ENCODE measurements around the gene PXN. TPM values are rescaled to one million over a fixed set of nuclear protein-coding genes. Genes with fewer than 3 reads are reported as not detected.
"Not testable (repeated sequence)": the region's sequence is repeated elsewhere in the genome, so short reads cannot be mapped to it uniquely, and the experiment has no call there.

Gene PXN
- total RNA-seq, 1 donor from 2014 or later: 8.2 TPM

GRCh38 chr12:120252071-120252906, 13.2 kb downstream of the PXN start:
- Histone ChIP-seq H3K4me2 (no peak overlapping the region), H3K9me3 (ENCODE audit: low read depth) (no peaks in the 10 kb centered on the region), H3K79me2 (ENCODE audit: low read depth) (peaks cover 58% of the 10 kb centered on the region), H2AFZ (replicated peaks) (no peak overlapping the region), H3K4me1 (no peaks in the 10 kb centered on the region), H4K20me1 (ENCODE audit: low read depth) (peaks cover 34% of the 10 kb centered on the region), H3K27ac (no peak overlapping the region), H3F3A (ENCODE audit: low read depth) (peaks cover 3% of the 10 kb centered on the region), H3K36me3 (no peaks in the 10 kb centered on the region), H3K4me3 (no peak overlapping the region), H3K9ac (no peak overlapping the region), H3K27me3 (no peaks in the 10 kb centered on the region)
- Mint-ChIP-seq H3K27me3 (ENCODE audit: insufficient read depth, low read depth) (peaks cover 5% of the 10 kb centered on the region), H3K9me3 (no peaks in the 10 kb centered on the region), H3K27ac (no peak overlapping the region), H3K4me3 (no peak overlapping the region), H3K4me1 (peaks cover 20% of the 10 kb centered on the region), H3K36me3 (peaks cover 12% of the 10 kb centered on the region)
- no peak for DNase-seq (ENCODE audit: low spot score)
- TF ChIP-seq, protein P1, sequence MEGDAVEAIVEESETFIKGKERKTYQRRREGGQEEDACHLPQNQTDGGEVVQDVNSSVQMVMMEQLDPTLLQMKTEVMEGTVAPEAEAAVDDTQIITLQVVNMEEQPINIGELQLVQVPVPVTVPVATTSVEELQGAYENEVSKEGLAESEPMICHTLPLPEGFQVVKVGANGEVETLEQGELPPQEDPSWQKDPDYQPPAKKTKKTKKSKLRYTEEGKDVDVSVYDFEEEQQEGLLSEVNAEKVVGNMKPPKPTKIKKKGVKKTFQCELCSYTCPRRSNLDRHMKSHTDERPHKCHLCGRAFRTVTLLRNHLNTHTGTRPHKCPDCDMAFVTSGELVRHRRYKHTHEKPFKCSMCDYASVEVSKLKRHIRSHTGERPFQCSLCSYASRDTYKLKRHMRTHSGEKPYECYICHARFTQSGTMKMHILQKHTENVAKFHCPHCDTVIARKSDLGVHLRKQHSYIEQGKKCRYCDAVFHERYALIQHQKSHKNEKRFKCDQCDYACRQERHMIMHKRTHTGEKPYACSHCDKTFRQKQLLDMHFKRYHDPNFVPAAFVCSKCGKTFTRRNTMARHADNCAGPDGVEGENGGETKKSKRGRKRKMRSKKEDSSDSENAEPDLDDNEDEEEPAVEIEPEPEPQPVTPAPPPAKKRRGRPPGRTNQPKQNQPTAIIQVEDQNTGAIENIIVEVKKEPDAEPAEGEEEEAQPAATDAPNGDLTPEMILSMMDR (IDR thresholded peaks at IDR 0.05): no peak
- TF ChIP-seq EZH2 (IDR thresholded peaks at IDR 0.05) (no peak), EZH2phosphoT487 (IDR thresholded peaks at IDR 0.05) (no peak)

GRCh38 chr12:120251364-120252070, 14.0 kb downstream of the PXN start:
- H3K36me3 ChIP-seq; H3K4me2 ChIP-seq; H3K4me3 ChIP-seq; DNase-seq (ENCODE audit: low spot score); H3K27ac Mint-ChIP-seq; H2AFZ ChIP-seq (replicated peaks); H3K27me3 Mint-ChIP-seq (ENCODE audit: insufficient read depth, low read depth); H3F3A ChIP-seq (ENCODE audit: low read depth); H3K27me3 ChIP-seq; H3K27ac ChIP-seq; H3K4me3 Mint-ChIP-seq; H3K9me3 Mint-ChIP-seq; H3K4me1 ChIP-seq; H3K9me3 ChIP-seq (ENCODE audit: low read depth); H3K9ac ChIP-seq: not testable (repeated sequence)
- peaks cover 16% of the 10 kb centered on the region for H3K4me1 Mint-ChIP-seq
- Histone ChIP-seq H4K20me1 (ENCODE audit: low read depth) (peaks cover 31% of the 10 kb centered on the region), H3K79me2 (ENCODE audit: low read depth) (peaks cover 56% of the 10 kb centered on the region)
- peaks cover 12% of the 10 kb centered on the region for H3K36me3 Mint-ChIP-seq

- Histone ChIP-seq H4K20me1 (ENCODE audit: low read depth) (peaks cover 30% of the 10 kb centered on the region), H3K4me2 (no peak overlapping the region), H2AFZ (replicated peaks) (no peak overlapping the region), H3K4me1 (no peaks in the 10 kb centered on the region), H3K79me2 (ENCODE audit: low read depth) (peaks cover 65% of the 10 kb centered on the region), H3K27me3 (no peaks in the 10 kb centered on the region), H3F3A (ENCODE audit: low read depth) (peaks cover 3% of the 10 kb centered on the region), H3K9ac (no peak overlapping the region), H3K9me3 (ENCODE audit: low read depth) (no peaks in the 10 kb centered on the region), H3K27ac (no peak overlapping the region), H3K4me3 (no peak overlapping the region), H3K36me3 (no peaks in the 10 kb centered on the region)
- Mint-ChIP-seq H3K36me3 (peaks cover 10% of the 10 kb centered on the region), H3K9me3 (no peaks in the 10 kb centered on the region), H3K4me3 (no peak overlapping the region), H3K27ac (no peak overlapping the region), H3K4me1 (peaks cover 23% of the 10 kb centered on the region), H3K27me3 (ENCODE audit: insufficient read depth, low read depth) (peaks cover 5% of the 10 kb centered on the region)
- DNase-seq (ENCODE audit: low spot score): no peak
- TF ChIP-seq EZH2 (IDR thresholded peaks at IDR 0.05) (no peak), EZH2phosphoT487 (IDR thresholded peaks at IDR 0.05) (no peak)
- TF ChIP-seq, protein P1 (IDR thresholded peaks at IDR 0.05): no peak
Observed at GRCh38 chr12:120249875-120250795, 15.4 kb downstream of the PXN start.
